ENCODE measurements around the gene CSKMT.

DNA sequence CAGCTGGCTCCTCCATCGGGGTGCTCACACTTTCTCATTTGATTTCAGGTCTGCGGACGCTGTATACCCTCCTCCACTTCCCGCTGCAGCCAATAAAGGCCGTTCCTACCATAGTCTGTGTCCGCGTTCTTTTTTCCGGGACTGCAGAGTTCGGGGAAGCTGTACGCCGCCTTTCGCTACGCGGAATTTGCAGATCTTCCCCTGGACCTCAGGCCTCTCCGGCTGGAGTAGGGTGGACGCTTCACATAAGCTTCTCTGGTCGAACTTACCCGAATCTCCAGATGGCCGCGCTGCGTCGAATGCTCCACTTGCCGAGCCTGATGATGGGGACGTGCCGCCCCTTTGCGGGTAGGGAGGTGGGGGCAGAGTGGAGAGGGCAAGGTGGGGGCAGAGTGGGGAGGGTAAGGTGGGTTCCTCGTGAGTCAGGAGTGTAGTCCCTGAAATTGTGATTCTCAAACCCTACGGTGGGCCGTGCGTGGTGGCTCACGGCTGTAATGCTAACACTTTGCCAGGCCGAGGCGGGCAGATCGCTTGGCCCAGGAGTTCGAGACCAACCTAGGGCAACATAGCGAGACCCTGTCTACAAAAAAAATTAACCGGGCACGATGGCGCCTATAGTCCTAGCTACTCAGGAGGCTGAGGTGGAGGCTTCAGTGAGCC, 617 bp downstream of the CSKMT start:
- no peak for TF ChIP-seq POLR2A (IDR thresholded peaks at IDR 0.05)
- TF ChIP-seq, protein P1, sequence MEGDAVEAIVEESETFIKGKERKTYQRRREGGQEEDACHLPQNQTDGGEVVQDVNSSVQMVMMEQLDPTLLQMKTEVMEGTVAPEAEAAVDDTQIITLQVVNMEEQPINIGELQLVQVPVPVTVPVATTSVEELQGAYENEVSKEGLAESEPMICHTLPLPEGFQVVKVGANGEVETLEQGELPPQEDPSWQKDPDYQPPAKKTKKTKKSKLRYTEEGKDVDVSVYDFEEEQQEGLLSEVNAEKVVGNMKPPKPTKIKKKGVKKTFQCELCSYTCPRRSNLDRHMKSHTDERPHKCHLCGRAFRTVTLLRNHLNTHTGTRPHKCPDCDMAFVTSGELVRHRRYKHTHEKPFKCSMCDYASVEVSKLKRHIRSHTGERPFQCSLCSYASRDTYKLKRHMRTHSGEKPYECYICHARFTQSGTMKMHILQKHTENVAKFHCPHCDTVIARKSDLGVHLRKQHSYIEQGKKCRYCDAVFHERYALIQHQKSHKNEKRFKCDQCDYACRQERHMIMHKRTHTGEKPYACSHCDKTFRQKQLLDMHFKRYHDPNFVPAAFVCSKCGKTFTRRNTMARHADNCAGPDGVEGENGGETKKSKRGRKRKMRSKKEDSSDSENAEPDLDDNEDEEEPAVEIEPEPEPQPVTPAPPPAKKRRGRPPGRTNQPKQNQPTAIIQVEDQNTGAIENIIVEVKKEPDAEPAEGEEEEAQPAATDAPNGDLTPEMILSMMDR (IDR thresholded peaks at IDR 0.05), result no peak

Data from esophagus squamous epithelium (tissue), 4 donors.